Loucy (cell line): ENCODE data around the gene SUPT3H.
"Not testable (repeated sequence)": the region's sequence is repeated elsewhere in the genome, so short reads cannot be mapped to it uniquely, and the experiment has no call there.

ENCODE experiments used
- EZH2phosphoT487 ChIP-seq: fragments of 200-600 bp; IDR thresholded peaks from 2 replicates; pipeline ENCODE4 v1.6.1; 2018; ENCODE audit warnings: antibody characterized with exemption, mild to moderate bottlenecking, moderate library complexity, borderline replicate concordance
- TF ChIP-seq, protein P1 (sequence below): fragments of 200-600 bp; sonication (generic); conservative IDR thresholded peaks from 2 replicates; pipeline ENCODE4 v1.5.1; 2014; ENCODE audit warnings: mild to moderate bottlenecking, antibody characterized with exemption, low read length

DNA sequence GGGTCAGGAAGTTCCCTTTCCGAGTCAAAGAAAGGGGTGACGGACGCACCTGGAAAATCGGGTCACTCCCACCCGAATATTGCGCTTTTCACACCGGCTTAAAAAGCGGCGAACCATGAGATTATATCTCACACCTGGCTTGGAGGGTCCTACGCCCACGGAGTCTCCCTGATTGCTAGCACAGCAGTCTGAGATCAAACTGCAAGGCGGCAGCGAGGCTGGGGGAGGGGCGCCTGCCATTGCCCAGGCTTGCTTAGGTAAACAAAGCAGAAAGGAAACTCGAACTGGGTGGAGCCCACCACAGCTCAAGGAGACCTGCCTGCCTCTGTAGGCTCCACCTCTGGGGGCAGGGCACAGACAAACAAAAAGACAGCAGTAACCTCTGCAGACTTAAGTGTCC lies 315.1 kb downstream of the SUPT3H start:
- TF ChIP-seq, protein P1, sequence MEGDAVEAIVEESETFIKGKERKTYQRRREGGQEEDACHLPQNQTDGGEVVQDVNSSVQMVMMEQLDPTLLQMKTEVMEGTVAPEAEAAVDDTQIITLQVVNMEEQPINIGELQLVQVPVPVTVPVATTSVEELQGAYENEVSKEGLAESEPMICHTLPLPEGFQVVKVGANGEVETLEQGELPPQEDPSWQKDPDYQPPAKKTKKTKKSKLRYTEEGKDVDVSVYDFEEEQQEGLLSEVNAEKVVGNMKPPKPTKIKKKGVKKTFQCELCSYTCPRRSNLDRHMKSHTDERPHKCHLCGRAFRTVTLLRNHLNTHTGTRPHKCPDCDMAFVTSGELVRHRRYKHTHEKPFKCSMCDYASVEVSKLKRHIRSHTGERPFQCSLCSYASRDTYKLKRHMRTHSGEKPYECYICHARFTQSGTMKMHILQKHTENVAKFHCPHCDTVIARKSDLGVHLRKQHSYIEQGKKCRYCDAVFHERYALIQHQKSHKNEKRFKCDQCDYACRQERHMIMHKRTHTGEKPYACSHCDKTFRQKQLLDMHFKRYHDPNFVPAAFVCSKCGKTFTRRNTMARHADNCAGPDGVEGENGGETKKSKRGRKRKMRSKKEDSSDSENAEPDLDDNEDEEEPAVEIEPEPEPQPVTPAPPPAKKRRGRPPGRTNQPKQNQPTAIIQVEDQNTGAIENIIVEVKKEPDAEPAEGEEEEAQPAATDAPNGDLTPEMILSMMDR = not testable (repeated sequence)
- TF ChIP-seq EZH2phosphoT487 = not testable (repeated sequence)
